Liver (tissue), 9 donors: ENCODE measurements around the gene RGL1. TPM values are rescaled to one million over a fixed set of nuclear protein-coding genes. Genes with fewer than 3 reads are reported as not detected.

Experiments
- DNase-seq: peaks from one replicate; pipeline ENCODE4 v3.0.0-alpha.2; 2017; ENCODE audit warnings: low spot score
- H3K27ac ChIP-seq, 2 donors: one replicate each; pipeline ENCODE4 v1.7.0; 2013; ENCODE audit warnings: inconsistent platforms in 2 of 2, low read length in 2 of 2, control low read depth in 1 of 2, low read depth in 1 of 2, mild to moderate bottlenecking in 1 of 2
- H3K27me3 ChIP-seq, 4 donors: one replicate each; pipeline versions ENCODE4 v1.6.1 to v1.7.0; 2013; ENCODE audit warnings: low read length in 3 of 4, inconsistent platforms in 1 of 4, mild to moderate bottlenecking in 1 of 4, moderate library complexity in 1 of 4; ENCODE audit not compliant: control insufficient read depth in 4 of 4, insufficient read depth in 4 of 4
- H3K36me3 ChIP-seq, 4 donors: one replicate each; pipeline versions ENCODE4 v1.6.1 to v1.7.0; 2013; ENCODE audit warnings: low read length in 3 of 4, mild to moderate bottlenecking in 3 of 4, low read depth in 1 of 4, moderate library complexity in 1 of 4; ENCODE audit not compliant: control insufficient read depth in 4 of 4, insufficient read depth in 3 of 4
- H3K4me1 ChIP-seq, 4 donors: one replicate each; pipeline versions ENCODE4 v1.6.1 to v1.7.0; 2013; ENCODE audit warnings: low read length in 3 of 4, mild to moderate bottlenecking in 3 of 4, moderate library complexity in 1 of 4; ENCODE audit not compliant: control insufficient read depth in 4 of 4, insufficient read depth in 4 of 4
- H3K4me3 ChIP-seq, 3 donors: one replicate each; pipeline versions ENCODE4 v1.6.1 to v1.7.0; 2013; ENCODE audit warnings: low read length in 3 of 3, control low read depth in 1 of 3, low read depth in 1 of 3, mild to moderate bottlenecking in 1 of 3
- H3K9ac ChIP-seq, 2 donors: one replicate each; pipeline ENCODE4 v1.7.0; 2013; ENCODE audit warnings: low read length in 2 of 2, mild to moderate bottlenecking in 2 of 2, moderate library complexity in 2 of 2, control low read depth in 1 of 2, low read depth in 1 of 2
- H3K9me3 ChIP-seq, 4 donors: one replicate each; pipeline versions ENCODE4 v1.6.1 to v1.7.0; 2013; ENCODE audit warnings: low read length in 3 of 4; ENCODE audit not compliant: control insufficient read depth in 4 of 4
- EGR1 ChIP-seq, 2 donors: IDR thresholded peaks; 2 replicates each; pipeline ENCODE4 v1.6.1; 2016 to 2018; ENCODE audit warnings: antibody characterized with exemption in 2 of 2, low read depth in 2 of 2
- FOXA1 ChIP-seq: IDR thresholded peaks from 2 replicates; pipeline ENCODE4 v1.6.1; 2016; ENCODE audit warnings: antibody characterized with exemption
- RXRA ChIP-seq, 2 donors: IDR thresholded peaks; 2 replicates each; pipeline ENCODE4 v1.6.1; 2017 to 2018; ENCODE audit warnings: antibody characterized with exemption in 2 of 2, mild to moderate bottlenecking in 1 of 2
- TAF1 ChIP-seq: conservative IDR thresholded peaks from 2 replicates; pipeline ENCODE4 v1.6.1; 2016; ENCODE audit warnings: antibody characterized with exemption, mild to moderate bottlenecking
- ZBTB33 ChIP-seq: IDR thresholded peaks from 2 replicates; pipeline ENCODE4 v1.6.1; 2016; ENCODE audit warnings: antibody characterized with exemption
- WGBS: extraction: QIAGEN DNeasy Blood & Tissue Kit; methylation state at CpG from one replicate; pipeline ENCODE4 v1.1.7; 2013; 5-methylcytosine and 5-hydroxymethylcytosine counted together
- polyA plus RNA-seq, 2 donors: library from polyadenylated mRNA; stranded (reverse) in 1 of 2; unstranded in 1 of 2; fragments of 200-250 nt in 1 of 2; fragments of >200 nt in 1 of 2; fragmentation: Nextera tagmentation in 1 of 2; extraction: Ambion mirVana in 1 of 2; gene quantifications; one replicate each; pipeline versions ENCODE4 v1.2.1 to v1.2.3, GENCODE V29; 2013 to 2015
- total RNA-seq, 2 donors: library from RNA; depleted of rRNA; stranded (reverse); fragments of >200 nt; gene quantifications; one replicate each; pipeline ENCODE4 v1.2.3, GENCODE V29; 2014
- donor health status: healthy.
- donor health status: healthy.
- donor health status: healthy.
- donor health status: healthy.
- donor health status: healthy.

RGL1 gene
- total and polyA plus RNA-seq, 4 donors: 3.9 to 15.3 (median 8.9) TPM

GRCh38 chr1:183817576-183818288, 12.8 kb downstream of the RGL1 start:
- H3K27me3 ChIP-seq: no peaks in the 10 kb centered on the region
- no peaks in the 10 kb centered on the region for H3K9me3 ChIP-seq
- no peaks in the 10 kb centered on the region for H3K36me3 ChIP-seq
- DNase-seq: no peak
- WGBS: 57% methylated on average over 5 of the region's 5 CpGs
- TF ChIP-seq ZBTB33 (no peak), TAF1 (no peak), FOXA1 (no peak)
- H3K4me1 ChIP-seq: peaks cover 0 to 4% (median under 1%) of the 10 kb centered on the region in 4 donors
- peak overlapping the region in 1 of 2 donors; percentile 5 for H3K27ac ChIP-seq
- no peak overlapping the region for H3K4me3 ChIP-seq
- no peak overlapping the region for H3K9ac ChIP-seq

- DNase-seq: no peak
- TF ChIP-seq ZBTB33: no peak
- H3K9ac ChIP-seq: no peak overlapping the region
- no peak overlapping the region for H3K4me3 ChIP-seq
- H3K36me3 ChIP-seq: no peaks in the 10 kb centered on the region
- H3K27ac ChIP-seq: no peak overlapping the region
- no peaks in the 10 kb centered on the region for H3K27me3 ChIP-seq
- peaks cover 0 to 4% (median under 1%) of the 10 kb centered on the region in 4 donors for H3K4me1 ChIP-seq
- no peaks in the 10 kb centered on the region for H3K9me3 ChIP-seq
- 93% methylated on average over 1 of the region's 1 CpG for WGBS
Observed at GRCh38 chr1:183819059-183819458, 14.1 kb downstream of the RGL1 start.

GRCh38 chr1:183821309-183821888, 16.5 kb downstream of the RGL1 start:
- H3K9me3 ChIP-seq: no peaks in the 10 kb centered on the region
- peak in 1 of 2 donors; percentile 4 for TF ChIP-seq RXRA (IDR thresholded peaks at IDR 0.05)
- no peak for TF ChIP-seq EGR1 (IDR thresholded peaks at IDR 0.05; ENCODE audit: low read depth in 2 of 2)
- WGBS: 74% methylated on average over 1 of the region's 1 CpG

More at GRCh38 chr1:183821309-183821888, 16.5 kb downstream of the RGL1 start:
- H3K4me1 ChIP-seq: peaks cover 0 to 4% (median under 1%) of the 10 kb centered on the region in 4 donors
- H3K4me3 ChIP-seq: no peak overlapping the region
- no peak for DNase-seq
- H3K36me3 ChIP-seq: no peaks in the 10 kb centered on the region
- peak overlapping the region; percentile 4 to 28 for H3K27ac ChIP-seq
- no peaks in the 10 kb centered on the region for H3K27me3 ChIP-seq
- no peak overlapping the region for H3K9ac ChIP-seq
